Eye (tissue), 1 donor: ENCODE results near the gene CDC34.

Experiments used
- DNase-seq: peaks from one replicate; pipeline ENCODE4 v3.0.0-alpha.2; 2015

CDC34 gene

DNA sequence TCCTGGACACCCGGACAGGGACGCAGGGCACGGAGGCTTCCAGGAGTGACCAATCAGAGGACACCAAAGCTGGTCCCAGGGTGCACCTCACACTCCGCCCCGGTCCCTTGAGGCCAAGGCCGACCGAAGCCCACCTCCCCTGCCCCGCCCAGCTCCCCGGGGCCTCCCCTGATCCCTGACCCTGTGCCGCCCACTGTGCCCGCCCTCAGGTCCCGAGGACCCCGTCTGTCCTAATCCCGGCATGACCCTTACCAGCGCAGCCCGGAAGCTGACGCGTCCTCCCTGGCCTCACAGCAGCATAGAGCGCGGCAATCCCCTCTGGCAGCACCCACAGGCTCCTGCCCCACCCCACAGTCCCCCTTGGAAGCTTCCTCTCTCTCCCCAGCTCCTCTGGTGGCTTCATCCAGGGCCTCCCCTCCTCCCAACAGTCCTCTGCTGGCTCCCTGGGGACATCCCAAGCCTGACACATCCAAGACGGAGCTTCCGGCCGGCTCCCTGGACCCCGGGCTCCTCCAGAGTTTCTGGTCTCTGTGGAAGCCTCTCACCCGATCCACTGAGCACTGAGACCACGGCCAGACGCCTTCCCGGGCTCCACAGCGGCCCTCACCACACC, 7.4 kb upstream of the CDC34 start:
- DNase-seq, result no peak

DNA sequence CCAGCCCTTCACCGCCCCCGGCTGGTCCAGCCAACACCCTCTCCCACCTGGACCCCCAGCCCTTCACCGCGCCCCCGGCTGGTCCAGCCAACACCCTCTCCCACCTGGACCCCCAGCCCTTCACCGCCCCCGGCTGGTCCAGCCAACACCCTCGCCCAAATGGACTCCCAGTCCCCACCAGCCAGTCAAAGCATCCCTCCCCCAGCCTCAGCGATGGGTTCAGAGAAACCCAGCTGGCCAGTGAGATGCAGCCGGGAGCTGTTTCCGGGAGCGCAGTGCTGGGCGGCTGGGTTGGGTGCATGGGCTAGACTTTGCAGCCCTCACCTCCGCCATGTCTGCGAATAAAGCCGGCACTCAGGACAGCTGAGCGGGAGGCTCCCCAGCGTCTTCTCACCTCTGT, 6.5 kb upstream of the CDC34 start:
- no peak for DNase-seq

DNA sequence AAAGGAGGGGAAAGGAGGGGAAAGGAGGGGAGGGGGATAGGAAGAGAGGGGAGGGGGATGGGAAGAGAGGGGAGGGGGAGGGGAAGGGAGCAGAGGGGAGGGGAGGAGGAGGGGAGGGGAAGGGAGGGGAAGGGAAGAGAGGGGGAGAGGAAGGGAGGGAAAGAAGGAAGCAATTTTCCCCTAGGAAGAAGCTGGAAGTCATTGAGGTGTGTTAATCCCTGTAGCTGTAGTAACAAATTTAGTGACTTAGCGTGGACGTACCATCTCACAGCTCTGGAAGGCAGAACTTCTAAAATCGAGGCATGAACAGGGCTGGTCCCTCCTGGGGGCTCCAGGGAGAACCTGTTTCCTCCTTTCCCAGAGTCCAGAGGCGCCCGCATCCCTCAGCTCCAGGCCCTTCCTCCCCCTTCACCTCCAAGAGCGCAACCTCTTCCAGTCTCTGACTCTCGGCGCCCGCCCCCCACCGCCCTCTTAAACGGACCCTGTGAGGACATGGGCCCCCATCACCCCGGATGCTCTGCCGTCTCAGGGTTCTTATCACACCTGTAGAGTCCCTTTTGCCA, 5.6 kb upstream of the CDC34 start:
- DNase-seq, result no peak

DNA sequence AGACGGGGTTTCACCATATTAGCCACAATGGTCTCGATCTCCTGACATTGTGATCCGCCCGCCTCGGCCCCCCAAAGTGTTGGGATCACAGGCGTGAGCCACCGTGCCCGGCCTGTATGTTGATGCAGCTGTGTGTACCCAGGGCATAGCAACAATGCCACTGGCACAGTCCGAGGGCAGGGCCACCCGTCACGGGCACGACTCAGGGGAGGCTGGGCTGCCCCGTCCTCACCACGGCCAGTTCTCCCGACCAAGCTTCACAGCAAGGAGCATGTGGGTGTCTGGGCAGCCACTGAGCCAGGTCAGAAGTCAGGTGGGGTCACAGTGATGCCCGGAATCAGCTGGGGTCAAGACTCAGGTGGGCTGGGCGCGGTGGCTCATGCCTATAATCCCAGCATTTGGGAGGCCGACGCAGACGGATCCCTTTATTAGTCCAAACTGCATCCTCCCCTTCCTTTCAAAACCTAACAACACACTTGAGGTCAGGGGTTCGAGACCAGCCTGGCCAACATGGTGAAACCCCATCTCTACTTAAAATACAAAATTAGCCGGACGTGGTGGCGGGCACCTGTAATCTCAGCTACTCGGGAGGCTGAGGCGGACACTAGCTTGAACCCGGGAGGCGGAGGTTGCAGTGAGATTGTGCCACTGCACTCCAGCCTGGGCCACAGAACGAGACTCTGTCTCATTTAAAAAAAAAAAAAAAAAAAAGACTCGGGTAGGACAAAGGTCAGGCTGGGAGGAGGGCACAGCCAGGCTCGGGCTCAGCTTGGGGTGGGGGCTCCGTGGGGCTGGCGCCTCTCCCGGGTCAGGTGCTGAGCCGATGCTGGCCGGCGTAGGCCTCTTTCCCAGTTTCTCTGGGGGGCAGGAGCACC, 1.2 kb upstream of the CDC34 start:
- no peak for DNase-seq

DNA sequence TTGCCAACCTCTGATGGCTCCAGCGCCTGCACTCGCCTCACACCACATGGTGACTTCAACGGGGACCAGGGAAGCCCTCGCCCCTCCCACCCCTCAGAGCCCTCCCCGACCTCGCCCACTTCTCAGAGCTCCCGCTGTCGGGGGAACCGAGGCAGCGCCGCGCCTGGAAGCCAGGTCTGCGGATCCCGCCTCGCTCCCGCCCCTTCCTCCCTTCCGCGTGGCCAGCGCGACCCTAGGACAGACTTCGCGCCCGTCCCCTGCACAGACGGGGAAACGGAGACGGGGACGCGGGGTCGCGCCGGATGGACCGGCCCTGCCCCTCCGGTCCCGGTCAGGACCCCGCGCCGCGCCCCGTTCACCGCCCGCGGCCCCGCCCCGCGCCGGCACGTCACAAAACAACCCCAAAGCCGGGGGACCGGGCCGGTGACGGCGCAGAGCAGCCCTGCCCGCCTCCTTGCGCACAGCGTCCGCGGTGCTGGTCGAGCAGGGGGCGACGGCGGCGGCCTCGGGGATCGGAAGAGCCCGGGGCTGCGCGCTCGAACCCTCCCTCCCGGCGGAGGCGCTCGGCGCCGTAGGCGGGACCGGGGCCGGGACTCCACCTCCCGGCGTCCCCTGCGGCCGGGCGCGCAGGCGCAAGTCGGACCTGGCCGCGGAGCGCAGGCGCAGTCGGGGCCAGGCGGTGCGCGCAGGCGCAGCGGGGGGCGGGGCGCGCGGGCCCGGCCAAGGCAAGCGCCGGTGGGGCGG, 379 bp upstream of the CDC34 start:
- peak; percentile 95 for DNase-seq

DNA sequence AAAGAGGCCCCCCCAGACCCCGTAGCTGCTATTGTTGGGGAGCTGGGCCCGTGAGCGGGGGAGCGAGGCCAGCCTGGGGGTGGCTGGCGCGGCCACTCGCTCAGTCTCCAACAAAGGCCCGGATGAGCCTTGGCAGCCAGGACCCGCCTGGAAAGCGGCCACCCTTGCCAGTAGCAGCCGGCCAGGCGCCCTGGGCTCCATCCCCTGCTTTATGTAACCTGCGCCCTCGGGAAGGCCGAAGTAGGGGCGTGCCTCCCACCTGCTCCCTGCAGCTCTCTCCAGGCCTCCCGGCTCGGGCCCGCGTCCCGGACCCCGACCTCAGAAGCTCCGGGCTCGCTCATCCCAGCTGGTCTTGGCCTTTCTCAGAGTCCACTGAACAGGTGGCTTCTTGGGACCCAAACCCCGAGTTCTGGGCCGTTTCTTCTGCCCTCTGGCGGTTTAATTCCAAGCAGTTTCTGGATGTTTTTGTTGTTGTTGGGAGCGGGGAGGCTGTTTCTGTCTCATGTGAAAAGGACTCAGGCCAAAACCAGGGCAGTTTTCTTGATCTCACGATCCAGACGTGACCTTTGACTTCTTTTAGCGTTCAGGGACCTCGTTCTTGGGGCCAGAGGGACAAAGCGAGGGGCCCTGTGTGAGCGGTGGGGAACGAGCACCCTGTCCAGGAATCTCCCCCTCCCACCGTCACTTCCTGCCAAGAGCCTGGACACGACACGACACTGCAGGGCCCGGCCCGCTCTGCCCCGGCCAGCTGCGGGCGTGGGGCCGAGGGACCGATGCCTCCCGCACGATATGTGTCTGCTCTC, 1.2 kb downstream of the CDC34 start:
- peak; percentile 88 for DNase-seq

DNA sequence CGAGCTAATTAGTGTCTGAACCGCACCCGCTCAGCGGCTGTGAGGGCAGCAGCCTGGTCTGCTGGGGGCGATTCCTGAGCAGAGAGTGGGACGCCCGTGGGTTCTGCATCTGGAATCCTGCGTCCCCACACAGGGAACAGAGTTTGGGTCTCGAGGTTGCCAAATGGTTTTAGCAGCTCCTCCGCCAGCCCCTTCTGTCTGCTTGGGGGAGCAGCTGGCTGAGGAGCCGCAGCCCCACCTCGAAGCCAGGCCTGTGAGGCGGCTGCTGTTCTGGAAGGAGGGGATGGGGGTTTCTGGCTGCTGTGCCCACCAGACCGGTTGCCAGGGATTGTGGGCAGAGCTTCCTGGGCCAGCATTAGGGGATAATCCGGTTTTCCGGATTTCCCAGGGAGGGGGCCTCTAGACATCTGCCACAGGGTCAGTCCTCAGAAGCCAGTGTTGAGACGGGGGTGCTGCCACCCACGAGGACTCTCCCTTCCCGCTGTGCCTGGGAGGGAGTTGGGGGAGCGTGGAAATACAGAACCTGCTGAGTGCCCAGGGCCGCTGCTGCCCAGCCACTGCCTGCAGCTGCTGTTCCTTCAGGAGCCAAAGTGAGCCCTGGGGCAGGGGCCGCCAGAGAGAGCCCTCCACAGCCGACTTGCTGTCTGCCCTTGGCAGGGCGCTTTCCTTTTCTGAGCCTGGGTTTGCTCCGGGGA, 2.0 kb downstream of the CDC34 start:
- DNase-seq, result no peak

DNA sequence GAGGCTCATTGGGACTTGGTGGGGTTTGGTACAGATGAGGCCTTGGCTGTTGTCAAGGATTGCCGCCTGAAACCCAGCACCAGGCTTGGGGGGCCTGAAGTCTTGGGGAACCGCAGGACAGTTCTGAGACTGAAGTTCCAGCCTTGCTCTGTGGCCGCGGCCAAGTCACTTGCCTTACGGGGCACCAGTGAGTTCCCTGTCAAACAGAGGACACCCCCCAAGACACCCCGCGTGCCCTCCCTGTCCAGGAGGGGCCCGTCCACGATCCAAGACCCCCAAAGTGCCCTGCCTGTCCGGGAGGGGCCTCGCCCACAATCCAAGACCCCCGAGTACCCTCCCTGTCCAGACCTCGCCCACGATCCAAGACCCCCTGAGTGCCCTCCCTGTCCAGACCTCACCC, 2.5 kb downstream of the CDC34 start:
- no peak for DNase-seq

DNA sequence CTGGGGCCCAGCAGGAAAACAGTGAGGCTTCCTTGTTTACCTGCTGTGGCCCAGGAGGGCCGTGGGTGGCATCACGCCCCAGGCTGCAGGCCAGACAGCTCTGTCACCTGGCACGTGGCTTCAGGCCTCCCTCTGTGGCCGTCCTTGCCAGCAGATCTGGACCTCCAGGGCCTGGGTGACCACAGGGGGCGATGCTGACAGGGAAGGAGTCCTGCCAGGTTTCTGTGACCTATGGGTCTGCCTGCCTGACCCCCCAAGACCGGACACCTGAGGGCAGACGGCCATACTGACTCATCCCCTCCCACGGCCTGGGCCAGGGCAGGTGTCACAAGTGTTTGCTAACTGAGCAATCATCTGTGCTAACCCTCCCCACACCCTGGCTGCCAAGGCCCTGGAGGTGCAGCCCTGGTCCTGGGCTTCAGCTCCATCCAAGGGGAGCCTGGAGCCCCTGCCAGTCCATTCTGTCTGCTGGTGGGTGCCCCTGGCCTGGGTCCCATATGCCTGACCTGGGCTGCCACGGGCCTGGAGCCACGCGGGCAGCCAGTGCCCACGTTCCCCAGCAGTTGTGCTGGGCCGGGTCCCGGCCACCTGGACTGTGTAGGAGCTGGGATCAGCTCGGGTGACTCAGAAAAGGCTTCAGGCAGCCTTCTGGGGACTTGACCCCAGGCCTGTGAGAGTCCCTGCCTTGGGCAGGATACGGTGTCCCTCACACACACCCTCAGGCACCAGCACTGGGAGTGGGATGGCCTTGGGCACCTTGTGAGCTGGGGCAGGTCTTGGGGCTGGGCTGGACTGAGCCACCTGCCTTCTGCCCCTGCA, 3.7 kb downstream of the CDC34 start:
- no peak for DNase-seq

DNA sequence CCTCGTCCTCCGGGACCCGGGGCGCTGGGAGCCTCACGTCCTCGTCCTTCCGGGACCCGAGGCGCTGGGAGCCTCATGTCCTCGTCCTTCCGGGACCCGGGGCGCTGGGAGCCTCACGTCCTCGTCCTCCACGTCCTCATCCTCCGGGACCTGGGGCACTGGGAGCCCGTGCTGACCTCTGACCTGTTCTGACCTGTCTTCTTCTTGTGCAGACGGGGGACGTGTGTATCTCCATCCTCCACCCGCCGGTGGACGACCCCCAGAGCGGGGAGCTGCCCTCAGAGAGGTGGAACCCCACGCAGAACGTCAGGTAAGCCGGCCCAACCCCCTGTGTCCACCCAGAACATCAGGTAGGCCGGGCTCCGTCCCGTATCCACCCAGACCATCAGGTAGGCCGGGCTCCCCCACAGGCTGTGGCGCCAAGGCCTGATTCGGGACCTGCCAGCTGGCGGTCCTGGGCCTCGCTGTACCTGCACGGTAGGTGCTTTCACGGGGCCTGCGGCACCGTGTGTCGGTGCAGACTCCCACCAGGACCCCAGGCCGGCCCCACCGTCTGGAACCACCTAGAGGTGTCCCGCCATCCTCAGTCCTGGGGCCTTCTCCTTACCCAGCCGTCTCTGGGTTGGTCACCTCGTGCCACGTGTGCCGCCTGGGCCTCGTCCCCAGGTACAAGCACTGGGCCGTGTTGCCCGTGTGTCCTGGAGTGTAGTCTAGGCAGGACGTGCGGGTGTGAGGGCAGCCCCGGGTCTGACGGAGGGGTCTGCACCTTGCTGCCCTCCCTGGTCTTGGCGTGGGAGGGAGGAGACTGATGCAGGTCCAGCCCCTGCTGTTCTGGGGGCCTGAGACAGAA, 4.7 kb downstream of the CDC34 start:
- DNase-seq, result no peak

DNA sequence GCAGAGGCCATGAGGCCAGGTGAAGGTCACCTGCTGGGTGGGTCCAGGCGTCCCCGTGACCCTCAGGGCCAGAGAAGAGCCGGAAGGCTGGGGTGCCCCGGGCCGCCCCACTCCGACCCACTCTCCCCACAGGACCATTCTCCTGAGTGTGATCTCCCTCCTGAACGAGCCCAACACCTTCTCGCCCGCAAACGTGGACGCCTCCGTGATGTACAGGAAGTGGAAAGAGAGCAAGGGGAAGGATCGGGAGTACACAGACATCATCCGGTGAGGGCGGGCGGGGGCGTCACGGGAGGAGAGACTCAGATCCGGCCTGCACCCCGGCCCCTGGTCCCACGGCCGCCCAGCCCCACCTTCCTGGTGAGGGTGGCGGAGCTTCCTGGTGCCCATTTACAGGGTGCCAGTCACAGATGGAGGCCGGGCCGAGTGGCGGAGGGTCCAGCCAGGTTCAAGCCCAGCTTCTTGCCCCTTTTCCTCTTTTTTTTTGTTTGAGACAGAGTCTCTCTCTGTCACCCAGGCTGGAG, 5.4 kb downstream of the CDC34 start:
- DNase-seq, result no peak

DNA sequence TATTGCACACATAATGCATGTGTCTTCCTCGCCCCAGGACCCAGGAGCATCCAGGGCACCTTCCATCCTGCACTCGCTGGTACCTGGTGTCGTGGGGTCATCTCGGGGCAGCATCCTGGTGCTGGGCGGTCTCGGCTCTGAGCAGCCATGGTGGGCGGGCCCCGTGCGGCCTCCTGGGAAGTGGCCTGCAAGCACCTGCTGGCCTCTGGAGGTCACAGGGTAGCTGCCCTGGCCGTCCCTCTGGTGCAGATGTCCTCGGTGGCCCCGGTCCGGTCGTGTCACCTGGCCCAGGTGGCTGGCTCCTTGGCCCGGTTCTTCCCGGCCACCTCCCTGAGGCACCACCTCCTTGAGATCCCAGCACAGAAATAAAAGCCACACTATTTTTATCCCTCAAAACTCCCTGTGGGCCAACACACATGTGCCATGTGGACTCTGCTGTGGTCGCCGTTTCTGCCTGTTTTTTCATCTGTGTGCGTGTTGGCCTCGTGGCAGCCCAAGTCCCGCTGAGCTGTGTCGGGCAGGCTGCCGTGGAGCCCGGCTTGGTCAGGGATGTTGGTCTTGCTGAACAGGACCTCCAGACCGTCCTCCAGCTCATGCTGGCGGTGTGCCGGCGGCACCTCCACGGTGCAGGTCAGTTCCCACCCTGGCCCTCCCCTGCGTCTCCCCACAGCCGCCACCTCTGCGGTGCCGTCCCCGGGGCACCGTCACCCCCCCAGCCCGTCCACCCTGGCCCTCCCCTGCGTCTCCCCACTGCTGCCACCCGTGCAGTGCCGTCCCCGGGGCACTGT, 7.3 kb downstream of the CDC34 start:
- no peak for DNase-seq

DNA sequence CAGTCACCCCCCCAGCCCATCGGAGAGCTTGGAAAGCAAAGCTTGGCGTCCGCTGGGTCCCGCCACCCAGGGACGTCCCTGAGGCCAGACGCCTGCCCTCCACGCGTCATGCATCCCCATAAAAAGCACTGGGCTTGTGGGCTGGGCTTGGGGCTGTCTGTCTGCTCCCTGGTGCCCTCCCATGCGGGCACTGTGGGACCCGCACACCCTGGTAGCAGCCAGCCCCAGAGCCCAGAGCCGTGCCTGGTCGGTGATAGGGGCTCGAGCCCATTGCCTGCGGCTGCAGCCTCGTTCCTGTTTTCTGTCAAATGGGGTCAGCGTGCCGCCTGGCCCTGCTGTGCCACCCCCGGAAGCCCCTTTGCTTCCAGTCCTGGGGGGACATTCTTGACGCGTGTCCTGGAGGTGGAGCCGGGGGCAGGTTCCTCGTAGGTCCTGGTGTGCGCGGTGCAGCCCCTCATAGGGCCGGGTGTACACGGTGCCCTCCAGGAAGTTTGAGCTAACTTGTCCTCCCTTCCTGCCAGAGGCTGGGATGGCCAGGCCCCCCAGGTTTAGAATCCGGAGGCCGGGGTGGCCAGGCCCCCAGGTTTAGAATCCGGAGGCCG, 8.0 kb downstream of the CDC34 start:
- DNase-seq, result no peak

DNA sequence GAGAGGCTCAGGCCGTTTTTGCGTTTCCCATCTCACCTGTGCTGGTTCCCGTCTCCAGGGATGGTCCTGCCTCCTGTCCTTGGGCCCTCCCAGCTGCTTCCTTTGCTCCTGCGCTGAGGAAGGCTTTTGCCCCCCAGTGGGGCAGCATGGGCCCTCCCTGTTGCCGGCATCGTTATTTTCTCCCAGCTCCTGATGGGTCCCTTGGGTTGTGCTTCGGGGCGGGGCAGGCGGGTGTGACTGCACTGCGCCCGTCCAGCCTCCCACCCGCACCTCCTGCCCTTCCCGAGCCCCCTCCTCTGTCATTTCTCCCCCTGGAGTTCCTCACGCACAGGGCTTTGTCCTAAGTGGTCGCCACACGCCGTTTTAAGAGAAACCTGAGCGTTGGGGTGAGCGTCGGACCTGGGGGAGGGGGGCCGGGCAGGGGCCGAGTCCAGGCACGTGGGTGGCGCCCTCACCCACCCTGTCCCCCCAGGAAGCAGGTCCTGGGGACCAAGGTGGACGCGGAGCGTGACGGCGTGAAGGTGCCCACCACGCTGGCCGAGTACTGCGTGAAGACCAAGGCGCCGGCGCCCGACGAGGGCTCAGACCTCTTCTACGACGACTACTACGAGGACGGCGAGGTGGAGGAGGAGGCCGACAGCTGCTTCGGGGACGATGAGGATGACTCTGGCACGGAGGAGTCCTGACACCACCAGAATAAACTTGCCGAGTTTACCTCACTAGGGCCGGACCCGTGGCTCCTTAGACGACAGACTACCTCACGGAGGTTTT, 9.5 kb downstream of the CDC34 start:
- DNase-seq, result no peak

DNA sequence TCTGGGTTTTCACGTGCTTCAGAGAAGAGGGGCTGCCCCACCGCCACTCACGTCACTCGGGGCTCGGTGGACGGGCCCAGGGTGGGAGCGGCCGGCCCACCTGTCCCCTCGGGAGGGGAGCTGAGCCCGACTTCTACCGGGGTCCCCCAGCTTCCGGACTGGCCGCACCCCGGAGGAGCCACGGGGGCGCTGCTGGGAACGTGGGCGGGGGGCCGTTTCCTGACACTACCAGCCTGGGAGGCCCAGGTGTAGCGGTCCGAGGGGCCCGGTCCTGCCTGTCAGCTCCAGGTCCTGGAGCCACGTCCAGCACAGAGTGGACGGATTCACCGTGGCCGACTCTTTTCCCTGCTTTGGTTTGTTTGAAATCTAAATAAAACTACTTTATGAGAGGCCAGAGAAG, 10.1 kb downstream of the CDC34 start:
- DNase-seq, result no peak

DNA sequence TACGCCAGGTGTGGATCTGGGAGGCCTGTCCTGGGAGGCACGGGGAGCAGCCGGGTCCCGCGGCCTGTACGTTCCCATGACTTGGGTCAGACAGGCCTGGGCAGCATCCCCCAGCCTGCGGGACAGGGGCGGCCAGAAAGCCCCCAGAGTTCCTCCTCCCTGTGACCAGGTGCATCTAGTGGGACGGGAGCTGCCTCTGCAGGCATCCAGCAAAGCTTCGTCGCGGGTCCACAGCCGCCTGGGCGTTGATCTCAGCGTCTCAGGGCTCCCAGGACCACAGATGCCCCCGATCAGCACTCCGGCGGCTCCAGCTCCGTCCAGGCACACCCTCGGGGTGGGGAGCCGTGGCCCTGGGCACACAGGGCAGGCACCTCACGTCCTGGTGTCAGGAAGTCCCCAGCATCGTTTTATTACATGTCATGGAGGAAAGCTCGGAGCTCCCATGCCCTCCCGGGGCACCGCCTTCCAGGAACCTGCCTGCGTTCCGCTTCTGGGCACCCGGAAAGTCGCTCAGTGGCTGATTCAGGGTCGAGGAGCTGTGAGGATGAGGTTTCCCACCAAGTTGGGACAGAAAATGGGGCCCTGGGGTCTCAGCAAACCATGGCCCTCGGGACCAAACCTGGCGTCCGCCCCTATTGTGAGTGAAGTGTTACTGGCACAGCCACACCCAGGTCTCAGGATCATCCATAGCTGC, 10.8 kb downstream of the CDC34 start:
- DNase-seq, result no peak
